HG03108 (cell line): ENCODE measurements around the gene RPS3.

ENCODE experiments used
- ATAC-seq: cut with Tn5 transposase; IDR thresholded peaks from one replicate; pipeline ENCODE4 v1.9.1; 2021; ENCODE audit warnings: moderate library complexity; ENCODE audit not compliant: unreplicated experiment

The RPS3 gene

GRCh38 chr11:75454987-75455386 is 55.7 kb downstream of the RPS3 start:
- no peak for ATAC-seq
